CD8-positive, alpha-beta memory T cell (primary cell): ENCODE data around the gene AOPEP. TPM values are rescaled to one million over a fixed set of nuclear protein-coding genes. Genes with fewer than 3 reads are reported as not detected.
A peak's percentile ranks its signal among the peaks of the same experiment; 100 is the strongest.

ENCODE experiments used
- CTCF ChIA-PET: fragments of 350-600 bp; sonication (Branson Sonifier 250); formaldehyde crosslinking; loops from one replicate; lab custom pipeline; 2021; ENCODE audit warnings: antibody characterized with exemption; lab: Charles Lee
- POLR2A ChIA-PET: fragments of 350-600 bp; sonication (Branson Sonifier 250); formaldehyde crosslinking; loops from one replicate; lab custom pipeline; 2021; ENCODE audit warnings: antibody characterized with exemption; lab: Charles Lee
- DNase-seq, 5 donors: peaks; one replicate each; pipeline versions ENCODE4 v3.0.0 to v3.0.0-alpha.2; 2020 to 2022; ENCODE audit warnings: mixed read lengths in 1 of 5
- H3K27ac ChIP-seq: one replicate; pipeline ENCODE4 v1.7.0; 2013; ENCODE audit warnings: low read depth, mild to moderate bottlenecking, low read length, moderate library complexity
- H3K27me3 ChIP-seq: 2 replicates; pipeline ENCODE4 v1.7.0; 2013; ENCODE audit warnings: low read length, mild to moderate bottlenecking; ENCODE audit not compliant: insufficient read depth, poor library complexity, severe bottlenecking
- H3K36me3 ChIP-seq: 2 replicates; pipeline ENCODE4 v1.7.0; 2013; ENCODE audit warnings: mild to moderate bottlenecking, low read length, moderate library complexity; ENCODE audit not compliant: insufficient read depth
- H3K4me1 ChIP-seq: 2 replicates; pipeline ENCODE4 v1.7.0; 2013; ENCODE audit warnings: mild to moderate bottlenecking, low read length, moderate library complexity; ENCODE audit not compliant: insufficient read depth
- H3K4me3 ChIP-seq: 2 replicates; pipeline ENCODE4 v1.7.0; 2013; ENCODE audit warnings: mild to moderate bottlenecking, low read length
- H3K9me3 ChIP-seq: 2 replicates; pipeline ENCODE4 v1.7.0; 2013; ENCODE audit warnings: mild to moderate bottlenecking, low read length
- H3K27ac Mint-ChIP-seq, 8 donors: one replicate each; pipeline ENCODE4 v1.8.0; 2020 to 2021; ENCODE audit warnings: mixed read lengths in 8 of 8, mild to moderate bottlenecking in 6 of 8, inconsistent platforms in 3 of 8, moderate library complexity in 3 of 8
- H3K27me3 Mint-ChIP-seq, 2 donors: one replicate each; pipeline ENCODE4 v1.8.0; 2020 to 2021; ENCODE audit warnings: mixed read lengths in 2 of 2, mild to moderate bottlenecking in 1 of 2, moderate library complexity in 1 of 2
- H3K36me3 Mint-ChIP-seq, 3 donors: one replicate each; pipeline ENCODE4 v1.8.0; 2020 to 2021; ENCODE audit warnings: mixed read lengths in 3 of 3, inconsistent platforms in 1 of 3, mild to moderate bottlenecking in 1 of 3
- H3K4me1 Mint-ChIP-seq, 3 donors: one replicate each; pipeline ENCODE4 v1.8.0; 2020 to 2021; ENCODE audit warnings: mixed read lengths in 3 of 3, inconsistent platforms in 1 of 3, mild to moderate bottlenecking in 1 of 3
- H3K4me3 Mint-ChIP-seq, 7 donors: one replicate each; pipeline ENCODE4 v1.8.0; 2020 to 2021; ENCODE audit warnings: mixed read lengths in 7 of 7, mild to moderate bottlenecking in 6 of 7, moderate library complexity in 4 of 7, inconsistent platforms in 2 of 7
- H3K9me3 Mint-ChIP-seq, 5 donors: one replicate each; pipeline ENCODE4 v1.8.0; 2020 to 2022; ENCODE audit warnings: mixed read lengths in 5 of 5, mild to moderate bottlenecking in 3 of 5, moderate library complexity in 2 of 5, inconsistent platforms in 1 of 5
- polyA plus RNA-seq: library from polyadenylated mRNA; unstranded; fragments of 300-500 nt; fragmentation: Illumina TruSeq; gene quantifications from one replicate; pipeline ENCODE4 v1.2.3, GENCODE V29; 2021
- total RNA-seq, 2 experiments: library from RNA; stranded (reverse); gene quantifications; one replicate each; pipeline ENCODE4 v1.2.3, GENCODE V29; 2021

AOPEP gene
- total and polyA plus RNA-seq, 3 experiments from 2014 or later: 4.2 to 7.1 (median 6.9) TPM

GRCh38 chr9:94690344-94690743, 36.2 kb upstream of the AOPEP start:
- POLR2A ChIA-PET: no interaction called here
- H3K4me3 ChIP-seq: no peak overlapping the region
- H3K27me3 ChIP-seq: no peaks in the 10 kb centered on the region
- H3K9me3 Mint-ChIP-seq: no peaks in the 10 kb centered on the region
- no peaks in the 10 kb centered on the region for H3K36me3 ChIP-seq
- no peaks in the 10 kb centered on the region for H3K36me3 Mint-ChIP-seq
- peak overlapping the region in 1 of 8 donors; percentile 82 for H3K27ac Mint-ChIP-seq
- no peak overlapping the region for H3K27ac ChIP-seq
- no peak for DNase-seq
- H3K4me1 ChIP-seq: no peaks in the 10 kb centered on the region
- H3K4me1 Mint-ChIP-seq: no peaks in the 10 kb centered on the region
- peaks cover 13 to 14% of the 10 kb centered on the region in 2 donors for H3K27me3 Mint-ChIP-seq
- no peaks in the 10 kb centered on the region for H3K9me3 ChIP-seq
- H3K4me3 Mint-ChIP-seq: no peak overlapping the region
- CTCF ChIA-PET: interaction anchor here (0.7 to 1.8 kb wide), 3 partner anchors 9 to 1542 kb away, joined by 3 to 9 read pairs (median 4); no protein-coding TSS in a partner anchor

- ChIA-PET POLR2A (no interaction called here), CTCF (no interaction called here)
- Histone ChIP-seq H3K9me3 (no peaks in the 10 kb centered on the region), H3K36me3 (no peaks in the 10 kb centered on the region), H3K4me1 (no peaks in the 10 kb centered on the region), H3K4me3 (no peak overlapping the region), H3K27ac (no peak overlapping the region), H3K27me3 (no peaks in the 10 kb centered on the region)
- Mint-ChIP-seq H3K9me3 (no peaks in the 10 kb centered on the region), H3K4me1 (no peaks in the 10 kb centered on the region), H3K27me3 (peaks cover 12 to 16% of the 10 kb centered on the region in 2 donors), H3K4me3 (no peak overlapping the region), H3K36me3 (no peaks in the 10 kb centered on the region), H3K27ac (peak overlapping the region in 1 of 8 donors; percentile 18)
- DNase-seq: no peak
Observed at GRCh38 chr9:94692601-94693000, 33.9 kb upstream of the AOPEP start.

- POLR2A ChIA-PET: no interaction called here
- H3K4me1 ChIP-seq: no peaks in the 10 kb centered on the region
- no peak overlapping the region for H3K27ac ChIP-seq
- no peak for DNase-seq
- peaks cover 12 to 21% of the 10 kb centered on the region in 2 donors for H3K27me3 Mint-ChIP-seq
- H3K4me1 Mint-ChIP-seq: no peaks in the 10 kb centered on the region
- no peak overlapping the region for H3K4me3 ChIP-seq
- CTCF ChIA-PET: interaction anchor here (1.3 kb wide), 1 partner anchor 12 kb away, joined by 3 read pairs; no protein-coding TSS in a partner anchor
- H3K36me3 ChIP-seq: no peaks in the 10 kb centered on the region
- no peaks in the 10 kb centered on the region for H3K9me3 ChIP-seq
- no peaks in the 10 kb centered on the region for H3K36me3 Mint-ChIP-seq
- no peaks in the 10 kb centered on the region for H3K27me3 ChIP-seq
- no peak overlapping the region for H3K27ac Mint-ChIP-seq
- no peak overlapping the region for H3K4me3 Mint-ChIP-seq
- no peaks in the 10 kb centered on the region for H3K9me3 Mint-ChIP-seq
Observed at GRCh38 chr9:94693485-94694204, 32.9 kb upstream of the AOPEP start.

GRCh38 chr9:94696545-94696944, 30.0 kb upstream of the AOPEP start:
- Histone ChIP-seq H3K27me3 (no peaks in the 10 kb centered on the region), H3K27ac (no peak overlapping the region), H3K4me3 (no peak overlapping the region), H3K4me1 (no peaks in the 10 kb centered on the region), H3K36me3 (no peaks in the 10 kb centered on the region), H3K9me3 (no peaks in the 10 kb centered on the region)
- Mint-ChIP-seq H3K27me3 (peaks cover 13 to 36% of the 10 kb centered on the region in 2 donors), H3K4me1 (no peaks in the 10 kb centered on the region), H3K4me3 (no peak overlapping the region), H3K36me3 (peaks cover 0 to 2% (median 0%) of the 10 kb centered on the region in 3 donors), H3K9me3 (no peaks in the 10 kb centered on the region), H3K27ac (no peak overlapping the region)
- ChIA-PET POLR2A (interaction anchor here (0.7 kb wide), 1 partner anchor 15 kb away, joined by 5 read pairs; no protein-coding TSS in a partner anchor), CTCF (no interaction called here)
- DNase-seq: no peak

GRCh38 chr9:94697972-94698581, 28.4 kb upstream of the AOPEP start:
- H3K27me3 ChIP-seq: no peaks in the 10 kb centered on the region
- no peaks in the 10 kb centered on the region for H3K9me3 ChIP-seq
- CTCF ChIA-PET: interaction anchor here (0.7 to 1.5 kb wide), 2 partner anchors 17 to 29 kb away, joined by 3 to 8 read pairs; no protein-coding TSS in a partner anchor
- H3K4me1 ChIP-seq: no peaks in the 10 kb centered on the region
- H3K4me3 ChIP-seq: no peak overlapping the region
- Mint-ChIP-seq H3K27me3 (peaks cover 9 to 37% of the 10 kb centered on the region in 2 donors), H3K36me3 (peaks cover 0 to 2% (median 0%) of the 10 kb centered on the region in 3 donors), H3K9me3 (no peaks in the 10 kb centered on the region), H3K27ac (no peak overlapping the region), H3K4me1 (no peaks in the 10 kb centered on the region), H3K4me3 (no peak overlapping the region)
- DNase-seq: no peak
- H3K36me3 ChIP-seq: no peaks in the 10 kb centered on the region
- no peak overlapping the region for H3K27ac ChIP-seq
- POLR2A ChIA-PET: no interaction called here

- no peak overlapping the region for H3K4me3 Mint-ChIP-seq
- no peak for DNase-seq
- H3K4me1 Mint-ChIP-seq: no peaks in the 10 kb centered on the region
- Histone ChIP-seq H3K4me1 (no peaks in the 10 kb centered on the region), H3K4me3 (no peak overlapping the region), H3K36me3 (no peaks in the 10 kb centered on the region), H3K27me3 (no peaks in the 10 kb centered on the region), H3K9me3 (no peaks in the 10 kb centered on the region), H3K27ac (no peak overlapping the region)
- no peak overlapping the region for H3K27ac Mint-ChIP-seq
- peaks cover 15 to 40% of the 10 kb centered on the region in 2 donors for H3K27me3 Mint-ChIP-seq
- peaks cover 0 to 2% (median 0%) of the 10 kb centered on the region in 3 donors for H3K36me3 Mint-ChIP-seq
- no peaks in the 10 kb centered on the region for H3K9me3 Mint-ChIP-seq
- ChIA-PET POLR2A (no interaction called here), CTCF (interaction anchor here (1.7 kb wide), 1 partner anchor 18 kb away, joined by 4 read pairs; no protein-coding TSS in a partner anchor)
Observed at GRCh38 chr9:94699715-94700373, 26.7 kb upstream of the AOPEP start.

GRCh38 chr9:94700445-94700844, 26.1 kb upstream of the AOPEP start:
- Mint-ChIP-seq H3K36me3 (peaks cover 0 to 2% (median 0%) of the 10 kb centered on the region in 3 donors), H3K4me1 (no peaks in the 10 kb centered on the region), H3K4me3 (no peak overlapping the region), H3K9me3 (no peaks in the 10 kb centered on the region), H3K27ac (no peak overlapping the region), H3K27me3 (peaks cover 15 to 44% of the 10 kb centered on the region in 2 donors)
- H3K27ac ChIP-seq: no peak overlapping the region
- no peak overlapping the region for H3K4me3 ChIP-seq
- POLR2A ChIA-PET: no interaction called here
- no peaks in the 10 kb centered on the region for H3K4me1 ChIP-seq
- no peaks in the 10 kb centered on the region for H3K9me3 ChIP-seq
- CTCF ChIA-PET: interaction anchor here (1.7 kb wide), 1 partner anchor 19 kb away, joined by 4 read pairs; no protein-coding TSS in a partner anchor
- H3K27me3 ChIP-seq: no peaks in the 10 kb centered on the region
- H3K36me3 ChIP-seq: no peaks in the 10 kb centered on the region
- DNase-seq: no peak
